Measurements from ENCODE around the gene KCNJ12.
"Not testable (repeated sequence)": the region's sequence is repeated elsewhere in the genome, so short reads cannot be mapped to it uniquely, and the experiment has no call there.

DNA sequence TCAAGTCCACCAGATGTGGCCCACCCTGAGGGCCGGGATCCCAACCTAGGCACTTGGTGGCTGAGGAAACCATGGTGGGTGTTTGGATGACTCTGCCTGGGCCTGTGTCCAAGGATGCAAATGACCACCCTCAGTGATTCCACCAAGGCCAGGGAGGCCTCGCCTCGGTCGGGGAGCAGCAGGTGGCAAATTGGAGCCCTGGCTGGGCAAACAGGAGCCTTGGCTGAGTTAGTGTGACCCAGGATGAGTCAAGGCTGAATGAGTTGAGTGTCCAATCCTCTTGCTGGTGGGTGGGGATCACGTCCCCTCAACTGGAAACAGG is 62.8 kb downstream of the KCNJ12 start:
- not testable (repeated sequence) for TF ChIP-seq POLR2A (IDR thresholded peaks at IDR 0.05)
- TF ChIP-seq, protein P1, sequence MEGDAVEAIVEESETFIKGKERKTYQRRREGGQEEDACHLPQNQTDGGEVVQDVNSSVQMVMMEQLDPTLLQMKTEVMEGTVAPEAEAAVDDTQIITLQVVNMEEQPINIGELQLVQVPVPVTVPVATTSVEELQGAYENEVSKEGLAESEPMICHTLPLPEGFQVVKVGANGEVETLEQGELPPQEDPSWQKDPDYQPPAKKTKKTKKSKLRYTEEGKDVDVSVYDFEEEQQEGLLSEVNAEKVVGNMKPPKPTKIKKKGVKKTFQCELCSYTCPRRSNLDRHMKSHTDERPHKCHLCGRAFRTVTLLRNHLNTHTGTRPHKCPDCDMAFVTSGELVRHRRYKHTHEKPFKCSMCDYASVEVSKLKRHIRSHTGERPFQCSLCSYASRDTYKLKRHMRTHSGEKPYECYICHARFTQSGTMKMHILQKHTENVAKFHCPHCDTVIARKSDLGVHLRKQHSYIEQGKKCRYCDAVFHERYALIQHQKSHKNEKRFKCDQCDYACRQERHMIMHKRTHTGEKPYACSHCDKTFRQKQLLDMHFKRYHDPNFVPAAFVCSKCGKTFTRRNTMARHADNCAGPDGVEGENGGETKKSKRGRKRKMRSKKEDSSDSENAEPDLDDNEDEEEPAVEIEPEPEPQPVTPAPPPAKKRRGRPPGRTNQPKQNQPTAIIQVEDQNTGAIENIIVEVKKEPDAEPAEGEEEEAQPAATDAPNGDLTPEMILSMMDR (IDR thresholded peaks at IDR 0.05) = not testable (repeated sequence)
